ES-I3 (cell line): ENCODE results near the gene RPS14.
"Not testable (repeated sequence)": the region's sequence is repeated elsewhere in the genome, so short reads cannot be mapped to it uniquely, and the experiment has no call there.

Experiments used
- H3K36me3 ChIP-seq: 2 replicates; pipeline ENCODE4 v1.6.1; 2013; ENCODE audit warnings: mild to moderate bottlenecking, low read length, control low read depth, moderate library complexity; ENCODE audit not compliant: insufficient read depth
- H3K4me1 ChIP-seq: 2 replicates; pipeline ENCODE4 v1.6.1; 2013; ENCODE audit warnings: mild to moderate bottlenecking, control low read depth, low read length; ENCODE audit not compliant: insufficient read depth
- H3K9ac ChIP-seq: 2 replicates; pipeline ENCODE4 v1.6.1; 2013; ENCODE audit warnings: low read depth, mild to moderate bottlenecking, low read length, moderate library complexity
- H3K9me3 ChIP-seq: 2 replicates; pipeline ENCODE4 v1.6.1; 2013; ENCODE audit warnings: mild to moderate bottlenecking, low read length, moderate library complexity; ENCODE audit not compliant: control insufficient read depth, insufficient read depth

The RPS14 gene

GRCh38 chr5:150487199-150488061 is 37.9 kb upstream of the RPS14 start:
- no peaks in the 10 kb centered on the region for H3K9me3 ChIP-seq
- H3K9ac ChIP-seq, result peak overlapping the region; percentile 71; the same call in 1 of the 2 replicates
- H3K36me3 ChIP-seq, result no peaks in the 10 kb centered on the region
- H3K4me1 ChIP-seq, result peaks cover 57% of the 10 kb centered on the region

GRCh38 chr5:150486402-150487198 is 37.1 kb upstream of the RPS14 start:
- H3K4me1 ChIP-seq, result peaks cover 54% of the 10 kb centered on the region
- peak overlapping the region; percentile 71 for H3K9ac ChIP-seq

GRCh38 chr5:150485693-150486401 is 36.3 kb upstream of the RPS14 start:
- Histone ChIP-seq H3K9ac (peak overlapping the region; percentile 71), H3K4me1 (peaks cover 50% of the 10 kb centered on the region), H3K36me3 (no peaks in the 10 kb centered on the region)

More at GRCh38 chr5:150486402-150487198, 37.1 kb upstream of the RPS14 start:
- H3K9me3 ChIP-seq, result no peaks in the 10 kb centered on the region
- no peaks in the 10 kb centered on the region for H3K36me3 ChIP-seq

GRCh38 chr5:150484964-150485692 is 35.6 kb upstream of the RPS14 start:
- Histone ChIP-seq H3K36me3 (no peaks in the 10 kb centered on the region), H3K9ac (peak overlapping the region; percentile 71), H3K4me1 (peaks cover 44% of the 10 kb centered on the region), H3K9me3 (no peaks in the 10 kb centered on the region)

More at GRCh38 chr5:150485693-150486401, 36.3 kb upstream of the RPS14 start:
- H3K9me3 ChIP-seq, result no peaks in the 10 kb centered on the region

- Histone ChIP-seq H3K9ac (no peak overlapping the region), H3K36me3 (no peaks in the 10 kb centered on the region), H3K4me1 (peaks cover 14% of the 10 kb centered on the region), H3K9me3 (no peaks in the 10 kb centered on the region)
Measured at GRCh38 chr5:150481972-150482406, 32.5 kb upstream of the RPS14 start.

GRCh38 chr5:150481708-150481965 is 32.1 kb upstream of the RPS14 start:
- Histone ChIP-seq H3K36me3 (no peaks in the 10 kb centered on the region), H3K9me3 (no peaks in the 10 kb centered on the region), H3K4me1 (peaks cover 14% of the 10 kb centered on the region), H3K9ac (no peak overlapping the region)

GRCh38 chr5:150479416-150479815 is 29.9 kb upstream of the RPS14 start:
- Histone ChIP-seq H3K36me3 (no peaks in the 10 kb centered on the region), H3K4me1 (peaks cover 14% of the 10 kb centered on the region), H3K9me3 (no peaks in the 10 kb centered on the region), H3K9ac (no peak overlapping the region)

GRCh38 chr5:150476568-150476967 is 27.0 kb upstream of the RPS14 start:
- H3K9ac ChIP-seq, H3K9me3 ChIP-seq, H3K36me3 ChIP-seq: not testable (repeated sequence)
- peaks cover 23% of the 10 kb centered on the region for H3K4me1 ChIP-seq

- Histone ChIP-seq H3K36me3 (no peaks in the 10 kb centered on the region), H3K9me3 (no peaks in the 10 kb centered on the region), H3K9ac (no peak overlapping the region), H3K4me1 (peaks cover 25% of the 10 kb centered on the region)
Measured at GRCh38 chr5:150473673-150474358, 24.3 kb upstream of the RPS14 start.

- Histone ChIP-seq H3K4me1 (peaks cover 31% of the 10 kb centered on the region), H3K9ac (no peak overlapping the region), H3K36me3 (no peaks in the 10 kb centered on the region), H3K9me3 (no peaks in the 10 kb centered on the region)
Measured at GRCh38 chr5:150469718-150470469, 20.4 kb upstream of the RPS14 start.

- Histone ChIP-seq H3K36me3 (no peaks in the 10 kb centered on the region), H3K4me1 (peaks cover 28% of the 10 kb centered on the region; the same call in 1 of the 2 replicates), H3K9ac (no peak overlapping the region)
Measured at GRCh38 chr5:150468206-150468605, 18.7 kb upstream of the RPS14 start.

GRCh38 chr5:150465927-150466326 is 16.4 kb upstream of the RPS14 start:
- Histone ChIP-seq H3K4me1 (peaks cover 29% of the 10 kb centered on the region), H3K36me3 (no peaks in the 10 kb centered on the region), H3K9ac (no peak overlapping the region), H3K9me3 (no peaks in the 10 kb centered on the region)

More at GRCh38 chr5:150468206-150468605, 18.7 kb upstream of the RPS14 start:
- H3K9me3 ChIP-seq, result no peaks in the 10 kb centered on the region

GRCh38 chr5:150464554-150465012 is 15.0 kb upstream of the RPS14 start:
- no peaks in the 10 kb centered on the region for H3K36me3 ChIP-seq
- H3K4me1 ChIP-seq, result peaks cover 32% of the 10 kb centered on the region
- no peak overlapping the region for H3K9ac ChIP-seq
- no peaks in the 10 kb centered on the region for H3K9me3 ChIP-seq
